ENCODE results near the gene NTN1.

DNA sequence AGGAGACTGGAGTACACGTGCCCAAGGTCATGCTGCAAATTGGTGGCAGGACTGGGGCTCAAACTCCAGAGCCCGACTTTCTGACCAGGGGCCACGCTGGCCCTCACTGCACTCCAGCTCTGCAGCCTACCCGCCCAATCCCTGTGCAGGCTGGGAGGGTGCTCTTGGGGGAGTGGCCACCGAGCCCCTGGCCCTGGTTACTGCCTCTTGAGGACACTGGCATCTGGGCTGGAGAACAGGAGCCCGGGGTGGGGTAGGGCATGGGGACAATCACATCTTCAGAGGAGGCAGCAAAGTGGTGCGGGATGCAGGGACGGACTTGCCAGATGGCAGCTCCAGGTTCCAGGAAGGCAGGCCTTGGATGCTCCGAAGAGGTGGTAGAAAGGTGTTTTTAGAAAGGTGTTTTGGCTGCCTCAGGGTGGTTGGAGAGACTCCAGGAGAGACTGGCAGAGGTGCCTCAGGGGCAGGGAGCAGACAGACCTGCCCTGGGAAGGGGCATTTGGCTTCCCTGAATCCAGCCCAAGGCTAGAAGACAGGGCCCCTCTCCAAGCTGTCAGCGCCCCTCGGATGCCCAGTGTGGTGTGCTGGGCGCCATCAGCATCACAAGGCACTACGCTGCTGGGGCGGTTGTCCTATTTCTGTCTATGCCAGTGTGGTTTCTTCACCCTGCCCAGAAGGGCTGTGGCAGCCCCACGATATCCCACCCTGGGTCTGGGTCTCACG lies 220.6 kb downstream of the NTN1 start:
- TF ChIP-seq CTCF (IDR thresholded peaks at IDR 0.05) (no peak), POLR2A (IDR thresholded peaks at IDR 0.05) (no peak)

All from adrenal gland (tissue), 5 donors.